HCT116 (cell line): ENCODE measurements around the gene XRN2. TPM values are rescaled to one million over a fixed set of nuclear protein-coding genes. Genes with fewer than 3 reads are reported as not detected.

Experiments
- ATAC-seq: fragments of 200-7000 bp; cut with Tn5 transposase; 2 replicates; pipeline ENCODE4 v1.9.1; 2020; ENCODE audit warnings: mild to moderate bottlenecking, moderate library complexity
- BruUV-seq: library from RNA; stranded (reverse); fragments of 400-500 nt; replicated peaks from 2 replicates; lab custom pipeline; 2021; lab: Mats Ljungman, UMichigan
- CTCF ChIA-PET: fragments of 300-600 bp; sonication (Branson Sonifier 250); formaldehyde crosslinking; loops from one replicate; lab custom pipeline; 2021; ENCODE audit warnings: antibody characterized with exemption; lab: Charles Lee
- POLR2A ChIA-PET: fragments of 300-600, 350-600 bp; sonication (Branson Sonifier 250); formaldehyde crosslinking; loops from one replicate; lab custom pipeline; 2021; ENCODE audit warnings: antibody characterized with exemption; lab: Charles Lee
- RAD21 ChIA-PET, 2 experiments: fragments of 300-600 bp; sonication (Branson Sonifier 250); formaldehyde crosslinking; loops; one replicate each; lab custom pipeline; 2023; ENCODE audit warnings: low total read pairs in 2 of 2; ENCODE audit not compliant: uncharacterized antibody in 2 of 2, unreplicated experiment in 2 of 2, low non-redundant PET in 1 of 2; lab: Charles Lee
- DNase-seq: peaks from one replicate; pipeline ENCODE4 v3.0.0-alpha.2; 2010; ENCODE audit warnings: low read depth, low spot score
- H2AFZ ChIP-seq: fragments of 200-600 bp; shearing (Covaris generic), sonication (generic); 2 replicates; pipeline ENCODE4 v1.6.1; 2017; ENCODE audit warnings: low read depth, mixed run types, mixed read lengths, antibody characterized with exemption, low read length; ENCODE audit not compliant: poor library complexity, severe bottlenecking
- H3K27ac ChIP-seq: 2 replicates; pipeline ENCODE4 v1.5.1; 2012; ENCODE audit warnings: low read depth, low read length
- H3K27me3 ChIP-seq: fragments of 200-600 bp; sonication (generic); 2 replicates; pipeline ENCODE4 v1.6.1; 2016; ENCODE audit warnings: mixed run types, low read length, mixed read lengths; ENCODE audit not compliant: insufficient read depth
- H3K36me3 ChIP-seq, 2 experiments: fragments of 200-500 bp in 1 of 2; fragments of 200-600 bp in 1 of 2; sonication (Bioruptor generic) in 1 of 2; sonication (generic) in 1 of 2; 2 replicates each; pipeline versions ENCODE4 v1.5.1 to v1.6.1; 2014 to 2016; ENCODE audit warnings: low read length in 2 of 2, inconsistent platforms in 1 of 2, mixed read lengths in 1 of 2, mixed run types in 1 of 2; ENCODE audit not compliant: insufficient read depth in 2 of 2, control insufficient read depth in 1 of 2
- H3K4me1 ChIP-seq, 2 experiments: fragments of 200-600 bp in 1 of 2; sonication (generic) in 1 of 2; 2 replicates each; pipeline versions ENCODE4 v1.5.1 to v1.6.1; 2012 to 2017; ENCODE audit warnings: low read length in 2 of 2, inconsistent platforms in 1 of 2, mild to moderate bottlenecking in 1 of 2, mixed read lengths in 1 of 2, mixed run types in 1 of 2, moderate library complexity in 1 of 2; ENCODE audit not compliant: insufficient read depth in 2 of 2, control insufficient read depth in 1 of 2
- H3K4me2 ChIP-seq: fragments of 200-600 bp; sonication (generic); 2 replicates; pipeline ENCODE4 v1.6.1; 2017; ENCODE audit warnings: mixed run types, low read length, mixed read lengths
- H3K4me3 ChIP-seq, 2 experiments: fragments of 200-600 bp in 1 of 2; sonication (generic) in 1 of 2; replicated peaks in 1 of 2; 2 replicates each; pipeline ENCODE4 v1.5.1; 2011 to 2016; ENCODE audit warnings: low read length in 2 of 2, control low read depth in 1 of 2, low read depth in 1 of 2, mild to moderate bottlenecking in 1 of 2, mixed read lengths in 1 of 2, mixed run types in 1 of 2
- H3K79me2 ChIP-seq: fragments of 200-600 bp; sonication (generic); 2 replicates; pipeline ENCODE4 v1.6.1; 2017; ENCODE audit warnings: mild to moderate bottlenecking, mixed run types, low read length, moderate library complexity, mixed read lengths; ENCODE audit not compliant: insufficient read depth
- H3K9ac ChIP-seq: fragments of 200-600 bp; sonication (generic); 2 replicates; pipeline ENCODE4 v1.6.1; 2016; ENCODE audit warnings: low read length, mixed read lengths
- H3K9me2 ChIP-seq: fragments of 200-600 bp; sonication (generic), shearing (Covaris generic); 2 replicates; pipeline ENCODE4 v1.6.1; 2017; ENCODE audit warnings: mixed run types, mild to moderate bottlenecking, moderate library complexity; ENCODE audit not compliant: insufficient read depth
- H3K9me3 ChIP-seq, 2 experiments: fragments of 200-500 bp in 1 of 2; fragments of 200-600 bp in 1 of 2; sonication (Bioruptor generic) in 1 of 2; sonication (generic) in 1 of 2; 2 replicates each; pipeline ENCODE4 v1.6.1; 2014 to 2017; ENCODE audit warnings: low read length in 2 of 2, mixed read lengths in 2 of 2, inconsistent platforms in 1 of 2, low read depth in 1 of 2, mild to moderate bottlenecking in 1 of 2, mixed run types in 1 of 2, moderate library complexity in 1 of 2; ENCODE audit not compliant: control insufficient read depth in 1 of 2, insufficient read depth in 1 of 2
- H4K20me1 ChIP-seq: fragments of 200-600 bp; sonication (generic), shearing (Covaris generic); 2 replicates; pipeline ENCODE4 v1.6.1; 2017; ENCODE audit warnings: mixed run types, mild to moderate bottlenecking, moderate library complexity; ENCODE audit not compliant: insufficient read depth
- EGR1 ChIP-seq: IDR thresholded peaks from 2 replicates; pipeline ENCODE4 v1.6.1; 2012; ENCODE audit warnings: low read depth
- POLR2A ChIP-seq: IDR thresholded peaks from 2 replicates; pipeline ENCODE4 v1.7.0; 2011; ENCODE audit warnings: borderline replicate concordance; ENCODE audit not compliant: insufficient read depth, insufficient read length; ENCODE audit errors: extremely low read depth
- POLR2AphosphoS5 ChIP-seq: IDR thresholded peaks from 2 replicates; pipeline ENCODE4 v1.6.1; 2011; ENCODE audit warnings: mild to moderate bottlenecking, low read depth, low read length, moderate library complexity
- REST ChIP-seq: IDR thresholded peaks from 2 replicates; pipeline ENCODE4 v1.6.1; 2012; ENCODE audit warnings: low read depth
- SIN3A ChIP-seq: IDR thresholded peaks from 2 replicates; pipeline ENCODE4 v1.6.1; 2012; ENCODE audit warnings: low read depth
- SP1 ChIP-seq: IDR thresholded peaks from 2 replicates; pipeline ENCODE4 v1.6.1; 2012; ENCODE audit warnings: low read depth
- YY1 ChIP-seq: IDR thresholded peaks from 2 replicates; pipeline ENCODE4 v1.6.1; 2011; ENCODE audit warnings: low read length, low read depth, moderate library complexity, mild to moderate bottlenecking; ENCODE audit not compliant: insufficient replicate concordance; ENCODE audit errors: extremely low read depth
- ZBTB33 ChIP-seq: IDR thresholded peaks from 2 replicates; pipeline ENCODE4 v1.6.1; 2011; ENCODE audit warnings: mild to moderate bottlenecking, low read length, moderate library complexity; ENCODE audit not compliant: insufficient replicate concordance; ENCODE audit errors: extremely low read depth
- intact Hi-C: fragments of 100-400 bp; cut with micrococcal nuclease; formaldehyde crosslinking; loops from 2 replicates; pipeline ENCODE4 v1.10.0; 2022
- total RNA-seq: library from RNA; stranded (reverse); gene quantifications from one replicate; pipeline ENCODE4 v1.2.1, GENCODE V29; 2021; ENCODE audit not compliant: unreplicated experiment
- TF ChIP-seq, protein P1 (sequence below), 3 experiments: fragments of 200-600 bp in 1 of 3; sonication (generic) in 1 of 3; IDR thresholded peaks in 2 of 3; conservative IDR thresholded peaks in 1 of 3; 2 replicates each; pipeline ENCODE4 v1.5.1; 2012 to 2017; ENCODE audit warnings: low read depth in 2 of 3, low read length in 2 of 3, antibody characterized with exemption in 1 of 3, borderline replicate concordance in 1 of 3, control low read depth in 1 of 3, mild to moderate bottlenecking in 1 of 3, mixed read lengths in 1 of 3, mixed run types in 1 of 3, moderate library complexity in 1 of 3; ENCODE audit not compliant: insufficient read depth in 1 of 3
- TF ChIP-seq, protein P2 (sequence below): IDR thresholded peaks from 2 replicates; pipeline ENCODE4 v1.6.1; 2012

Gene XRN2
- total RNA-seq, 1 experiment from 2014 or later: 101 TPM

DNA sequence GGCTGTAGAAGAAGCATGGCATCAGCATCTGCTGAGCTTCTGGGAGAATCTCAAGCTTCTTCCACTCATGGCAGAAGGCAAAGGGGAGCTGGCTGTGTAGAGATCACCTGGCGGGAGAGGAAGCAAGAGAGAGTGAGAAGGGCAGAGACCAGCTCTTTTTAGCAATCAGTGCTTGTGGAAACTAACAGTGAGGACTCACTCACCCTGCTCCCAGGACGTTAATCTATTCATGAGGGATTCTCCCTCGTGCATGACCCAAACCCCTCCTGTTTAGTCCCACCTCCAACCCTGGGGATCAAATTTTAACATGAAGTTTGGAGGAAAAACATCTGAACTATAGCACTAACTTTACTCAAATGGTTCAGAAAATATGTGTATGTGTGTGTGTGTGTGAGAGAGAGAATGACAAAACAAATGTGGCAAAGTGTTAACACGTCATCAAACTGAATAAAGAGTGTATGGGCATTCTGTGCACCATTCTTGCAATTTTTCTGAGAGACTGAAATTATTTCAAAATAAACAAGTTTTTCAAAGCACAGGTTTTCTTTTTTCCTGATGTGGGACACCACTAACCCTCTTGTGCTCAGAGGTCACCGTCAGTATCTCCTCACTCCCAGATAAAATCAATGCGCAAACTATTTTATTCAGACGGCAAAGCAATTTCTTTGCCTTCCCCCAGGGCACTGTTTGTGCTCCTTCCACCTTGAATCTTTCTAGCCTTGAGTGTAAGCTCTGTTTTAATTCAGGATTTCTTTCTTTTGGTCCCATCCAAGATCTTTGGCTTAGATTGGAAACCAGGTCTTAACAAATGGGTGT lies 23.2 kb upstream of the XRN2 start:
- no peak for TF ChIP-seq REST
- TF ChIP-seq SP1: no peak
- TF ChIP-seq POLR2AphosphoS5: no peak
- no peak for TF ChIP-seq POLR2A
- TF ChIP-seq, protein P1, sequence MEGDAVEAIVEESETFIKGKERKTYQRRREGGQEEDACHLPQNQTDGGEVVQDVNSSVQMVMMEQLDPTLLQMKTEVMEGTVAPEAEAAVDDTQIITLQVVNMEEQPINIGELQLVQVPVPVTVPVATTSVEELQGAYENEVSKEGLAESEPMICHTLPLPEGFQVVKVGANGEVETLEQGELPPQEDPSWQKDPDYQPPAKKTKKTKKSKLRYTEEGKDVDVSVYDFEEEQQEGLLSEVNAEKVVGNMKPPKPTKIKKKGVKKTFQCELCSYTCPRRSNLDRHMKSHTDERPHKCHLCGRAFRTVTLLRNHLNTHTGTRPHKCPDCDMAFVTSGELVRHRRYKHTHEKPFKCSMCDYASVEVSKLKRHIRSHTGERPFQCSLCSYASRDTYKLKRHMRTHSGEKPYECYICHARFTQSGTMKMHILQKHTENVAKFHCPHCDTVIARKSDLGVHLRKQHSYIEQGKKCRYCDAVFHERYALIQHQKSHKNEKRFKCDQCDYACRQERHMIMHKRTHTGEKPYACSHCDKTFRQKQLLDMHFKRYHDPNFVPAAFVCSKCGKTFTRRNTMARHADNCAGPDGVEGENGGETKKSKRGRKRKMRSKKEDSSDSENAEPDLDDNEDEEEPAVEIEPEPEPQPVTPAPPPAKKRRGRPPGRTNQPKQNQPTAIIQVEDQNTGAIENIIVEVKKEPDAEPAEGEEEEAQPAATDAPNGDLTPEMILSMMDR (IDR thresholded peaks at IDR 0.05 in 2 of 3, conservative IDR thresholded peaks at IDR 0.05 in 1 of 3; ENCODE audit: borderline replicate concordance in 1 of 3, insufficient read depth in 1 of 3, low read depth in 2 of 3, low read length in 2 of 3): no peak
- no peak for TF ChIP-seq YY1
- TF ChIP-seq, protein P2, sequence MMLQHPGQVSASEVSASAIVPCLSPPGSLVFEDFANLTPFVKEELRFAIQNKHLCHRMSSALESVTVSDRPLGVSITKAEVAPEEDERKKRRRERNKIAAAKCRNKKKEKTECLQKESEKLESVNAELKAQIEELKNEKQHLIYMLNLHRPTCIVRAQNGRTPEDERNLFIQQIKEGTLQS: no peak
- TF ChIP-seq EGR1: no peak
- no peak for TF ChIP-seq SIN3A
- TF ChIP-seq ZBTB33: no peak
- Histone ChIP-seq H3K9me3 (no peaks in the 10 kb centered on the region), H3K79me2 (no peaks in the 10 kb centered on the region), H3K4me1 (no peaks in the 10 kb centered on the region), H3K9me2 (no peaks in the 10 kb centered on the region), H3K4me3 (no peak overlapping the region), H4K20me1 (no peaks in the 10 kb centered on the region), H3K27ac (no peak overlapping the region), H3K9ac (no peak overlapping the region), H3K36me3 (no peaks in the 10 kb centered on the region), H3K27me3 (peaks cover 11% of the 10 kb centered on the region; the same call in 1 of the 2 replicates), H2AFZ (no peak overlapping the region), H3K4me2 (no peak overlapping the region)
- ChIA-PET POLR2A (interaction anchor here (0.7 kb wide), 1 partner anchor 30 kb away, joined by 4 read pairs; no protein-coding TSS in a partner anchor), RAD21 (no interaction called here), CTCF (no interaction called here)
- intact Hi-C loops: no loop called here
- no TSS peak for BruUV-seq
- no peak for ATAC-seq
- DNase-seq: no peak
